Measurements from ENCODE around the gene SMAD3. TPM values are rescaled to one million over a fixed set of nuclear protein-coding genes. Genes with fewer than 3 reads are reported as not detected.
"Not testable (repeated sequence)": the region's sequence is repeated elsewhere in the genome, so short reads cannot be mapped to it uniquely, and the experiment has no call there.

Gene SMAD3
- polyA plus RNA-seq, 4 donors: 45.1 to 62.5 (median 48.9) TPM

DNA sequence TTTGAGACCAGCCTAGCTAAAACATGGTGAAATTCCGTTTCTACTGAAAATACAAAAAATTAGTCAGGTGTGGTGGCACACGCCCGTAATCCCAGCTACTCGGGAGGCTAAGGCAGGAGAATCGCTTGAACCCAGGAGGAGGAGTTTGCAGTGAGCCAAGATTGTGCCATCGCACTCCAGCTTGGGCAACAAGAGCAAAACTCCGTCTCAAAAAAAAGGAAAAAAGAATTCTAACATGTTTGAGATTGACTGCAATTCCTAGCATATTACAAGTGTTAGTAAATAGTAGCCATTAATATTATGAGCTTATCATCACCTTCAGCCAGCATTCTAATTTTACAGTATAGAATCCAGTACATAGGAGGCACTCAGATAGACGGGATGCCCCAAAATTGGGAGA is 57.9 kb downstream of the SMAD3 start:
- not testable (repeated sequence) for DNase-seq (ENCODE audit: low read depth in 4 of 4, low spot score in 3 of 4)

DNA sequence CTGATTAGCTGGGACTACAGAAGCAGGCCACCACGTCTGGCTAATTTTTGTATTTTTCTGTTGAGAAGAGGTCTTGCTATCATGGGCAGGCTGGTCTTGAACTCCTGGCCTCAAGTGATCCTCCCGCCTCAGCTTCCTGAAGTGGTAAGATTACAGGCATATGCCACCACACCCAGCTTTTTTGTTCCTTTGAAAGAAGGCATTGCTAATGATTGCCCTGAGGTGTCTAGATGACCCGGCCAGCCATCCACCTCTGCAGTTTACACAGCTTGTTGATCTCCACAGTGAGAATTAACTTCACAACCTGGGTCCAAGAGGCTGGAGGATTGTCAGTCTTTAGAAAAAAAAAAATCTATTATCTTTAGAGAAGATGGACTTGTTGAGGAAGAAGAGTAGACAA is 58.7 kb downstream of the SMAD3 start:
- DNase-seq (ENCODE audit: low read depth in 4 of 4, low spot score in 3 of 4): no peak

- DNase-seq (ENCODE audit: low read depth in 4 of 4, low spot score in 3 of 4): no peak
Measured at GRCh38 chr15:67124911-67125588, 59.6 kb downstream of the SMAD3 start.

- DNase-seq (ENCODE audit: low read depth in 4 of 4, low spot score in 3 of 4): no peak
Measured at GRCh38 chr15:67125589-67126502, 60.4 kb downstream of the SMAD3 start.

DNA sequence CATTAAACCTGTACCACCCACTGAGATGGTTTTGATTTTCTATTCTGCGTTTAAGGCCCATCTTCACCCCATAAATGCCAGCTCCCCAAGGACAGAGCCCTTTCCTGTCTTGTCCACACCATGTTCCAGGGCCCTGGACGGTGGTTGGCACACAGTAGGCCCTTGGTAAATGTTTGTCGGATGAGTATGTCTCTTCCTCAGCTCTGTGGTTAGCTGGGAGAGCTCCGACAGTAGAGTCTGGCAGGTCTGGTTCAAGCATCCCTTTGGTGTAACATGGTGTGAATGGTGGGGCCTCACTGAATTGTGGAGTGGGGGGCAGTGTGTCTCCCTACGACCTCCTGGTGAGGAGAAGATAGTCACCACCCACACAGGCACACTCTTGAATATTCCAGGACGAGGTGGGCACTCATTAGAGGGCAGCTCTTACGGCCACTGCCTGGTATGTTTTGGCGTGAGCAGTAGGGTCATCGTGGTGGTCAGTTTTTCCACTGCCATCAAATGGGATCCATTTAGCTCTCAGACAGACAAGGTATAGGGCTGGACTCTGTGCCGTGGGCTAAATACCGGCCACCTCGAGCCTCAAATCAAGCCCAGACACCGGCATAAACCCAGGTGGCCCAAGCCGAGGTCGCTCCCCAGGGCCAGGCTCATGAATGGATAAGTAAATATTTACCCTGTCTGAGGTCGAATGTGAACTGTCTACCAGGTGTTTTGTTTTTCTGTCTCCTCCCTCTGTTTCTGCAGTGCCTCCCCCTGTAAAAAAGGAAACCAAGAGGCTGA is 61.3 kb downstream of the SMAD3 start:
- DNase-seq (ENCODE audit: low read depth in 4 of 4, low spot score in 3 of 4): no peak

DNA sequence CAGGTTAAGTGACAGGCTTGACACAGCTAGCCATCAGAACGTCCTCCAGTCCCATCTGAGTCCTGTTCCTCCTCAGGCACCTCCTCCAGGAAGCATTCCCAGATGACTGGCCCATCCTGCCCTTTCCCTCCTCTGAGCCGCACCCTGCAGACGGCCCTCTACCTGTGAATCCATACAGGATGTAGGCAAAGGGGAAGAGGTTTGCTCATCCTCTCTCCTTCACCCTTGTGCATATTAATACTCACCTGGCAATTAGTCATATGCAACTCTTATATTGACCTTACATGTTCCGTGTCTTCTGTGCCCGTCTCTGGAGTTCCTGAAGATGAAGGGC is 61.9 kb downstream of the SMAD3 start:
- DNase-seq (ENCODE audit: low read depth in 4 of 4, low spot score in 3 of 4): no peak

DNA sequence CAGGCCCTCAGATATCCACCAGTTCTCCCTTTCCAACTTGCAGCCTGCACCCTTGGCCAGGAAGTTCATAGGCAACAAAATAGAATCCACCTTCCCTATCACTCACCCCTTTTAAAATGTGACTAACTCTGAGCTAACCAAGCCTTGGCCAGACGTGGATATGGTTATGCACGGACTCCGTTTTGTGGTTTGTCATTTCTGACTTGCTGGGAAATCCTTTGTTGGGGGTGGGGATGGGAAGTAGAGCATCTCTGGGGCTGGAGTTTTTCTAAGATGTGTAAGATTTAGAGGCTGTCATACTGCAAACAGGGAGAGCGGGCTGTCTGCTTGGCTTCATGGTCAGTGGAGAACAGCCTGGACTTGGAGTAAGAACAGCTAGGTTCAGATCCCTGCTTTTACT is 62.6 kb downstream of the SMAD3 start:
- no peak for DNase-seq (ENCODE audit: low read depth in 4 of 4, low spot score in 3 of 4)

DNA sequence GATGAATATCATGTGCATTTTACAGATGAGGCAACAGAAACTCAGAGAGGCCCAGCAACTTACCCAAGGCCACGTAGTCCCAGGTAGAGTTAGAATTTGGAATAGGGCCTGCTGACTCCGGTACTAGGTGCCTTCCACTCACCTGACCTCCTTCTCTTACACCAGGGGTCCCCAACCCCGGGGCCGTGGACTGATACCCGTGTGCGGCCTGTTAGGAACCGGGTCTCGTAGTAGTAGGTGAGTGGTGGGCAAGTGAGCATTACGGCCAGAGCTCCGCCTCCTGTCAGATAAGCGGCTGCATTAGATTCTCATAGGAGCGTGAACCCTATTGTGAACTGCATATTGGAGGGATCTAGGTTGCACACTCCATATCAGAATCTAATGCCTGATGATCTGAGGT is 64.8 kb downstream of the SMAD3 start:
- no peak for DNase-seq (ENCODE audit: low read depth in 4 of 4, low spot score in 3 of 4)

DNA sequence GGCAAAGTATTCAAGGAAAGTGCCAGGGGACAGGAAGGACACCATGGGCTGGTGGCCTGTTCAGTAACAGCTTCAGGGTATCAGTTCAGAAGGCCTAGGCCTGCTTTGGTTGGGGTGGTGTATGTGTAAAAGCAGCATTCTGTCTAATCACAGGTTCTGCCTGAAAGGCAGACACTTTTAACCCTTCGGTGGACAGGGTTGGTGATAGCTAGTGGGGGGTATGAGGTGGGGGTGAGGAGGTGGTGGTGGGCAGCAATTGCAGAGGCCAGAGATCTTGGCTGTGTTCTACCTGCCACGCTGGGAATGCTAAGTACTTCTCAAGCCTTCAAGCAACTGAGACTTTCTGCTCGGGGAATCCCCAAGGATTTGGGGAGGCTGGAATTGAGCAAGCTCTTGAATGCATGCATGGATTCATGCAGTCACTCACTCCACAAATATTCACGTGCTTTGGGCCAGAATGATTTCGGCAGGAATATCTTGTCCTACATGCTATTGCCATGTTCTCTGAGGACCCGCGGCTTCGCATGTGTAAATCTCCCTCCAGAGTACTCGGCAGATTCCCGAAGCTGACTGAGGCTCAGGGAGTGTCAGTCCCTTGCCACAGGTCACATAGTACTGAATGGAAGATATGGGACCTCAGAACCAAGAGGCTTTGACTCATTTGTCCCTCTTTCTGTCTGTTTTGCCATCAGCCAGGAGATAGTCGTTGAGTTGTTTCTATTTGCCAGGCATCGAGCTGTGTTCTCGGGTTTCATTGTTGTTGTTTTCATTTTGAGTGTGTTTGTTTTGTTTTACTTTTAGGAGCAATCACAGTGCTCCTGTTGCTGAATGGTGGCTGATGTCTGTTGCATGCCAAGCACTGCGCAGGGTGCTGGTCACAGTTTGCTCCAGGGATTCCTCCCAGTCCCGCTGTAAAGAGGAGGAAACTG is 65.5 kb downstream of the SMAD3 start:
- DNase-seq (ENCODE audit: low read depth in 4 of 4, low spot score in 3 of 4): no peak

DNA sequence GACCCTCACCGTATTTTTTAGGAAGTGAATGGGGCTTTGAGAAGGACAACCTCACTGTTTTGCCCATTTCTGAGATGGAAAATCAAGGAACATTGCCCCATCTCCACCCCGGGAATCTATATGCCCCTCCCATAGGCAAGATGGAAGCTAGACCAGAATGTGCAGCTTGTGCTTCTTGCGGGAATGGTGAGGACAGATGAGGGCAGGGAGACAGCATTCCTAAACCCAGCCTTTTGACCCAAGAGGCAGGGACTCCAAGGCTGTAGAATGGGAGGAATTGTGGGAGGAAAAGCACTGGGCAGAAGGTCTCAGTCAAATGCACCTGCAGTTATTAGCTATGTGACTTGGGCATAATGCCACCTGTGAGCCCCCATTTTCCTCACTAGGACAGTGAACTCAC is 66.9 kb downstream of the SMAD3 start:
- no peak for DNase-seq (ENCODE audit: low read depth in 4 of 4, low spot score in 3 of 4)

DNA sequence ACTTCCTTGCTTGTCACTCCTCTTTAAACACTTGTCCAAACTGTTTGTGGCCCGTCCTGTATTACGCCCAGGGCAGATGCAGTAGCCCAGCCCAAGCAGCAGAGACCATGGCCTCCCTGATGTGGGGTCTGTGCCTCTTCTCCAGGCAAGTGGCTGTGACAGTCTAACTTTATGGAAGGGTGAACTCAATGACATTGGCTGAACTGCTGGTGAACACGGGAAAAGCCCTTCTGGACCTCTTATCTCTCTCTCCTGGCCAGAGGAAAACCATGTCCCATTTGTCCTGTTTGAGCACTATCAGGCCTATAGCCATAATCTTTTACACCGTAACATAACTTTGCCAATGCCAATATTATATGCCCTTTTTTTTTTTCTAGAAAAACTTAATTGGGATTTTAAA is 67.6 kb downstream of the SMAD3 start:
- no peak for DNase-seq (ENCODE audit: low read depth in 4 of 4, low spot score in 3 of 4)

DNA sequence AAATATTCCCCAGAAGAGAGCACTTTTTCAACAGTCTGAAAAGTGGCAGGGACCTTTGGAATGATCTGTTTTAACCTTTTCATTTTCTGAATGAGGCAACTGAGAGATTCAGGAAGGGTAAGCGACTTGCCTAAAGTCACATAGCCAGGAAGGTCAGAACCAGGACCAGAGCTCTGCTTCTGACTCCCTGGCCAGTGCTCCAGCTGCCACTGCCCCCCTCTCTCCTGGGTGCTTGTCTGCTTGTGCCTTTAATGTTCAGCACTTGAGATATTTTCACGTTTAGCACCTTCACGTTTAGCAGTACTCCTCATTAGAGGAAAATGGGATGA is 68.3 kb downstream of the SMAD3 start:
- no peak for DNase-seq (ENCODE audit: low read depth in 4 of 4, low spot score in 3 of 4)

DNA sequence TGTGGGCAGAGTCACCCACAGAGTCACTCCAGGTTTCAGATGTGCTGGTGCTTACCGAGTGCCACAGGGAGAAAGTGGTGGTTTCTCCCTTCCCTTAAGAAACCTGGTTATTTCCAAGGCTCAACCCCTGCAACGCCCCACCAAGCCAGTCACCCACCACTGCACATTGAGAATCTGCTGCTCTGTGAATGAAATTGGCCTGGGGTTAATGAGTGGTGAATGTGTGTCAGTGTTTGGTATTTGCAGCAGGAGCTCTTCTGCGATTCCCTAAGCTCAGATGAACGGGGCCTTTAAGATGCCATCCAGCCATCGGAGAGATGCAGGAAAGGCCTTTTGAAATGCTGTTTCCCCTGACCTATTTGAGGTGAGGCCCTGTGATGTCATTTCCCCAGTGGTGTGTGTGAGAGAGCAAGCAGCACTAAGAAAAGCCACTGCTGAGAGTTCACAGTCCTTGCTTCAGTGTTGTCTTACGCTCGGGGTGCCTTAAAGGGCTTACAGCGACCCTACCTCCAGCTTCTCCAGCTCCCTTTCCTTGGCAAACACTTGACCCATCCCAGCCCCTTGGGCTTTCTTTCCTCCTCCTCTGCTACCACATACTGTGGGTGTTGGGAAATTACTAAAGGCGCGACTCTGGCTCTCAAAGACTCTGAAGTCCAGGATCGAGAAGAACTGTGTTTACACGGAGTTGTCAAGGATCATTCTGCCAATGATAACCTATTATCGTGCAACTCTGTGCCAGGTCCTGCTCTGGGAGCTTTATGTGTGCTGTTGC is 68.9 kb downstream of the SMAD3 start:
- peak in 1 of 4 donors; percentile 55 for DNase-seq (ENCODE audit: low read depth in 4 of 4, low spot score in 3 of 4)

DNA sequence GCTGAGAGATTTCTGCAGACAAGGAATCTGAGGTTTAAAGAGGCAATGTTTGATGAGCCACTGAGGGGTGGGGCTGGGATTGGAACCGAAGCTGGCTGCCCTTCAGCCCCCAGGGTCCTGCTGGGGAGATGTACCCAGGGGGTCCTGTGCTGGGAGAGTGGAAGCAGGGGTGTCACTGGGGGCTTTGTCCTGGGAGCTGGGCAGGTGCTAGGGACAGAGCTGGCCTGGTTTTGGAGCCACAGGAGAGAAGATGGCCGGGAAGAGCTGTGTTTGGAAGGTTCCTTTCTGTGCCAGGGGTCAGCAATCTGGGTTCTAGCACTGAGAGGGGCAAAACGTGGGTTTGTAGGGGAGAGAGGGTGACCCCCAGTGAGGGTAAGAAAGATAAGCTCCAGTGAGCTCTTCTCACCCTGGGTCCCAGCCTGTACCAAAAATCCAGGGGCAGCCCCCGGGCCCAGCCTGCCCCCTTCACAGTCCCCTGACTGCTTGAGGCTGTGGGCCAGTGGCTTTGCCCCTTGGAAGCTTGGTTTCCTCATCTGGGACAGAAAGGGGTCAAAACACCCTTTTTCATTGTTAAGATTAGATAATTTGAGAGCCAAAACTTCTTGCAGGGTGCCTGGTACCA is 69.6 kb downstream of the SMAD3 start:
- no peak for DNase-seq (ENCODE audit: low read depth in 4 of 4, low spot score in 3 of 4)

DNA sequence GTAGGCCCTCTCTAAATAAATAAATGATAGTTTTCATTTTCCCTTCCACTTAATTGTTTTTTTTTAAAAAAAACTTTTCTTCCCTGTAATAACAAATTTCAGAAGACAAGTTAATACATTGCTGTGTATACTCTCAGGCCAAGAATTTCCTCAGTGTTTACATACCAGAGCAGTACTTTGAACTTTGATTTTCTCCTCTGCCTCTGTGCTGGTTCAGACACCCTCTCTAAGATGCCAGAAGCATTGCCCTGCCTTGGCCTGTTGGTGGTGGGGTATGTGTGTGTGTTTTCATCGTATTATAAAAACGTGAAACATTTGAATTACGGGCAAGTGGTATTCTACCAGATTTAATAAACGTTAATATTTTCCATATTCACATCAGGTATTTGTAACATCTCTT is 70.1 kb downstream of the SMAD3 start:
- no peak for DNase-seq (ENCODE audit: low read depth in 4 of 4, low spot score in 3 of 4)

DNA sequence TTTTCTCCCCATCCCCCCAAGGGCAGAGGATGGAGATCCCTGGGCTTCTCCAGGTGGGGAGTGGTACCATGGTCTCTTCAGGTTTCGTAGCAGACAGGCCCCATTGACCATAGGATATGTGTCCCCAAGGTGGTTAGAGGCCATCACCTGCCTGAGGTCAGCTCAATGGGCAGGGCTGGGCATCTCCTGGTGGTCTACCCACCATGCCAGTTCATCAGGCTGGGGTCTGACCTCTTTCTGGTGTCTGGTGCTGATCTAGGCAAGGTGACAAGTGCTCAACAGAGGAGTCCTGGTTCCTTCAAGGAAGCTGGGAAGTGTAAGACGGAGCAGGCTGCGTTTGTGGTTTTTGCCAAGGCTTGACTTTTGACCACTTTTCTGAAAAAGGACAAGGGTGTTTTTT is 71.4 kb downstream of the SMAD3 start:
- DNase-seq (ENCODE audit: low read depth in 4 of 4, low spot score in 3 of 4): no peak

GRCh38 chr15:67137319-67137718 is 71.9 kb downstream of the SMAD3 start:
- DNase-seq (ENCODE audit: low read depth in 4 of 4, low spot score in 3 of 4): no peak

DNA sequence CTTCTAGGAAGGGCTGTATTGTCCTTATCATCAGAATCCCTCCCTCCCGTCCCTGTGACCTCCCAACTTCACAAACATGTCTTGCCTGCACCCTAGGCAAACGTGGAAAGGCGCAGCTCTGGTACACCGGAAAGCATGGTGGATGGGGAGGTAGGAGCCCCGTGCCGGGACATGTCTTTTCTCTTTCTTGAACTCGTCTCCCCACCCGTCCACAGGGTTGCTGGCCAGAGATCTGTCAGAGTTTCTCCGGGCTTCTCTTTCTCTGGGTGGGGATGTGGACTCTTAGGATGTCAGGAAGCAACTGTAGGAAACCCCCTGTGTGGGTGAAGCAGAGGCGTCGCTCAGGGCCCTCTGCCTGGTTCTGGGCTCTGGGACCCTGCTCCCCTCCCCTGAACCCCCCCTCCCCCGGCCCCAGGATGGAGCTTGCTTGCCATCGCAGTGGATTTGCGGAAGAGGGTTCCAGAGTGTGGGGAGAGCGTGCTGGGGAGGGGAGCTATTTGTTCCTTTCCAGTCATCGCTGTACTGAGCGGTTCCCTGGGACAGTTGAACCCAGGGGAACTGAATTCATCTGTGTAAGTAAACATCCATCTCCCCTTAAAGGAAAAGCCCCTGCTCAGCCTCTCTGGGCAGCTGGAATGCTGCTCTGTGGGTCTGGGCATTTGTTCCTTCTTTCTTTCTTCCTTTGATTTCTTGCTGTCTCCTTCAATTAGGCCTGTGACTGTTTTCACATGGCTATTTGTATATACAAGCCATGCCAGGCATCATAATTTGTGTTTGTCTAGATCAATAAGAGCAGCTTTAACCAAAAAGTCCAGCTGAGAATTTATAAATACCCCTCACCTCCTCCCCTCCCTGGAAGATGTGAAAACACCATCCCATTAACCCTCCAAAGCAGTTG is 72.8 kb downstream of the SMAD3 start:
- no peak for DNase-seq (ENCODE audit: low read depth in 4 of 4, low spot score in 3 of 4)
